Osteocyte (in vitro differentiated cells): Measurements from ENCODE around the gene ZYG11B. TPM values are rescaled to one million over a fixed set of nuclear protein-coding genes. Genes with fewer than 3 reads are reported as not detected.
"Not testable (repeated sequence)": the region's sequence is repeated elsewhere in the genome, so short reads cannot be mapped to it uniquely, and the experiment has no call there.

Source experiments
- DNase-seq: peaks from one replicate; pipeline ENCODE4 v3.0.0; 2021; ENCODE audit warnings: mixed read lengths; ENCODE audit not compliant: unreplicated experiment; ENCODE audit errors: extremely low spot score
- H3K27ac Mint-ChIP-seq: one replicate; pipeline ENCODE4 v1.8.0; 2021; ENCODE audit warnings: mild to moderate bottlenecking, mixed read lengths; ENCODE audit not compliant: unreplicated experiment
- H3K27me3 Mint-ChIP-seq: one replicate; pipeline ENCODE4 v1.8.0; 2021; ENCODE audit warnings: mixed read lengths; ENCODE audit not compliant: unreplicated experiment
- H3K36me3 Mint-ChIP-seq: one replicate; pipeline ENCODE4 v1.8.0; 2021; ENCODE audit warnings: mixed read lengths; ENCODE audit not compliant: unreplicated experiment
- H3K4me1 Mint-ChIP-seq: one replicate; pipeline ENCODE4 v1.8.0; 2021; ENCODE audit warnings: mixed read lengths; ENCODE audit not compliant: unreplicated experiment
- H3K4me3 Mint-ChIP-seq: one replicate; pipeline ENCODE4 v1.8.0; 2021; ENCODE audit warnings: mild to moderate bottlenecking, moderate library complexity, mixed read lengths; ENCODE audit not compliant: unreplicated experiment
- H3K9me3 Mint-ChIP-seq: one replicate; pipeline ENCODE4 v1.8.0; 2021; ENCODE audit warnings: mixed read lengths; ENCODE audit not compliant: unreplicated experiment
- total RNA-seq: library from RNA; stranded (reverse); gene quantifications from 2 replicates; pipeline ENCODE4 v1.2.1, GENCODE V29; 2021
- TF ChIP-seq, protein P1 (sequence below): fragments of 200-600 bp; sonication (generic); IDR thresholded peaks from 2 replicates; pipeline ENCODE4 v1.5.0; 2021; ENCODE audit warnings: antibody characterized with exemption, mild to moderate bottlenecking, moderate library complexity

The ZYG11B gene
- total RNA-seq, 1 donor from 2014 or later, result 34.3 TPM

DNA sequence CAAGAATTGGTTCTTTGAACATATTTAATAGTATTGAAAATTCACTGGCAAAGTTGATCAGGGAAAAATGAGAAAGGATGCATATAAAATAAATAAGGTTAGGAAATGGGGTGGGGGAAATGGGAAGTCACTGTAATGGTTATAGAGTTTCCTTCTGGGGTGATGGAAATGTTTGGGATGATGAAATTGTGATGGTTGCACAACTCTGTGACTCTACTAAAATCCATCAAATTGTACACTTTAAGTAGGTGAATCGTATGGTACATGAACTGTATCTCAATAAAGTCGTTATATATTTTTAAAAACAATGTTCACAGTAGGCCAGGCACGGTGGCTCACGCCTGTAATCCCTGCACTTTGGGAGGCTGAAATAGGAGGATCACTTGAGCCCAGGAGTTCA lies 59.9 kb downstream of the ZYG11B start:
- H3K27me3 Mint-ChIP-seq, result no peaks in the 10 kb centered on the region
- TF ChIP-seq, protein P1, sequence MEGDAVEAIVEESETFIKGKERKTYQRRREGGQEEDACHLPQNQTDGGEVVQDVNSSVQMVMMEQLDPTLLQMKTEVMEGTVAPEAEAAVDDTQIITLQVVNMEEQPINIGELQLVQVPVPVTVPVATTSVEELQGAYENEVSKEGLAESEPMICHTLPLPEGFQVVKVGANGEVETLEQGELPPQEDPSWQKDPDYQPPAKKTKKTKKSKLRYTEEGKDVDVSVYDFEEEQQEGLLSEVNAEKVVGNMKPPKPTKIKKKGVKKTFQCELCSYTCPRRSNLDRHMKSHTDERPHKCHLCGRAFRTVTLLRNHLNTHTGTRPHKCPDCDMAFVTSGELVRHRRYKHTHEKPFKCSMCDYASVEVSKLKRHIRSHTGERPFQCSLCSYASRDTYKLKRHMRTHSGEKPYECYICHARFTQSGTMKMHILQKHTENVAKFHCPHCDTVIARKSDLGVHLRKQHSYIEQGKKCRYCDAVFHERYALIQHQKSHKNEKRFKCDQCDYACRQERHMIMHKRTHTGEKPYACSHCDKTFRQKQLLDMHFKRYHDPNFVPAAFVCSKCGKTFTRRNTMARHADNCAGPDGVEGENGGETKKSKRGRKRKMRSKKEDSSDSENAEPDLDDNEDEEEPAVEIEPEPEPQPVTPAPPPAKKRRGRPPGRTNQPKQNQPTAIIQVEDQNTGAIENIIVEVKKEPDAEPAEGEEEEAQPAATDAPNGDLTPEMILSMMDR, result no peak
- peaks cover 49% of the 10 kb centered on the region for H3K36me3 Mint-ChIP-seq
- H3K4me3 Mint-ChIP-seq, result no peak overlapping the region
- no peaks in the 10 kb centered on the region for H3K9me3 Mint-ChIP-seq
- no peak overlapping the region for H3K27ac Mint-ChIP-seq
- H3K4me1 Mint-ChIP-seq, result no peaks in the 10 kb centered on the region
- DNase-seq, result no peak

DNA sequence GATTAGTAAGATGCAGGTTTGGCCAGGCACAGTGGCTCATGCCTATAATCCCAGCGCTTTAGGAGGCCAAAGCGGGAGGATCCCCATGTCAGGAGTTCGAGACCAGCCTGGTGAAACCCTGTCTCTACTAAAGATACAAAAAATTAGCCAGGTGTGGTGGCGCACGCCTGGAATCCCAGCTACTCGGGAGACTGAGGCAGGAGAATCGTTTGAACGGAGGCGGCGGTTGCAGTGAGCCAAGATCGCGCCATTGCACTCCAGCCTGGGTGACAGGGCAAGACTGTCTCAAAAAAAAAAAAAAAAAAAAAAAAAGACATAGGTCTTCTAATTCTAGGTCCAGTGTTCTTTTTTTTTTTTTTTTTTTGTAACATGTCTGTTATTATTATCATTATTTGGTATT lies 64.2 kb downstream of the ZYG11B start:
- DNase-seq, H3K4me1 Mint-ChIP-seq, H3K27ac Mint-ChIP-seq, H3K4me3 Mint-ChIP-seq, H3K9me3 Mint-ChIP-seq, H3K27me3 Mint-ChIP-seq: not testable (repeated sequence)
- H3K36me3 Mint-ChIP-seq, result peaks cover 42% of the 10 kb centered on the region

DNA sequence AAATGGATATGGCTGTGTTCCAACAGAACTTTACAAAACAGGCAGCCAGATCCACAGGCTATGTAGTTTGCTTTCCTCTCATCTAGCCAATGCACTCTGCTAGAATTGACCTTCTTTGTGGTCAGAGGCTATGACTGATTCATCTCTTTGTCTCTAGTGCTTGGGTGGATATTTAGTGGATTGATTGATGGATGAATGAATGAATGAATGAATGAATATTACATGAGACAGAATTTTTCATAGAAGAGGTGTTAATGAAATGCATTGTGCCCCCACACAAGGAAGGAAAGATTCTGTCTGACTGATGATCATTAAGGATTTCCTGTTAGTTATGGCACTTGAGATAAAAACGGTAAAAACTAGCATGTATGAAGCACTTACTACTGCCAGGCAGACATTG lies 65.8 kb downstream of the ZYG11B start:
- Mint-ChIP-seq H3K36me3 (peaks cover 33% of the 10 kb centered on the region), H3K4me3 (no peak overlapping the region), H3K9me3 (no peaks in the 10 kb centered on the region), H3K27me3 (no peaks in the 10 kb centered on the region), H3K4me1 (no peaks in the 10 kb centered on the region), H3K27ac (no peak overlapping the region)
- no peak for DNase-seq
- TF ChIP-seq, protein P1, result no peak

DNA sequence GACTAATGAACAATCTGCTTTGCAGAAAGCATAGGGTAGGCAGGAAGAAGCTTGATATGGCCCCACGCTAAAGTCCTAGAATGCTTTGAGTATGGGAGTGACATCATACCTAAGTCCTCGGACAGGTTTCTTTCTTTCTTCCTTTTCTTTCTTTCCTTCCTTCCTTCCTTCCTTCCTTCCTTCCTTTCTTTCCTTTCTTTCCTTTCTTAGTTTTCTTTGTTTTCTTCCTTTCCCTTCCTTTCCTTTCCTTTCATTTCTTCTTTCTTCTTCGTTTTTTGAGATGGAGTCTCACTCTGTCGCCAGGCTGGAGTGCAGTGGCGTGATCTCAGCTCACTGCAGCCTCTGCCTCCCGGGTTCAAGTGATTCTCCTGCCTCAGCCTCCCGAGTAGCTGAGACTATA lies 67.5 kb downstream of the ZYG11B start:
- H3K4me3 Mint-ChIP-seq, H3K27me3 Mint-ChIP-seq, H3K9me3 Mint-ChIP-seq, DNase-seq, H3K4me1 Mint-ChIP-seq, H3K27ac Mint-ChIP-seq: not testable (repeated sequence)
- H3K36me3 Mint-ChIP-seq, result peaks cover 27% of the 10 kb centered on the region

DNA sequence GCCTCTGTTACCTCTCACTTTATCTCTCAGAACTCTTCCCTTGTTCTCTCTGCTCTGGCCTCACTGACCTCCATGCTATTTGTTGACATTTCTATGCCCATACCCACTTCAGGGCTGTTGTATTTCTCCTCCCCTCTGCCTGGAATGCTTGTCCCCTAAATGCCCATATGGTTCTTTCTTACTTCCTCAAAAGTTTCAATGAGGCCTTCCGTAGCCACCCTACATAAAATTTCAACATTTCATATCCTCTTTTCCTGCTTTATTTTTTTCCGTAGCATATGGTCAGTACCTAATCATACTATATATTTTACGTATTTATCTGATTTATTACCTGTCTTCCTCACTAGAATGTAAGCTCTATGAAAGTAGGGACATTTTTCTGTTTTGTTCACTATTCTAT lies 69.2 kb downstream of the ZYG11B start:
- DNase-seq, result no peak
- Mint-ChIP-seq H3K9me3 (no peaks in the 10 kb centered on the region), H3K36me3 (peaks cover 18% of the 10 kb centered on the region), H3K27ac (no peak overlapping the region), H3K4me3 (no peak overlapping the region), H3K27me3 (no peaks in the 10 kb centered on the region), H3K4me1 (no peaks in the 10 kb centered on the region)
- TF ChIP-seq, protein P1, result no peak

DNA sequence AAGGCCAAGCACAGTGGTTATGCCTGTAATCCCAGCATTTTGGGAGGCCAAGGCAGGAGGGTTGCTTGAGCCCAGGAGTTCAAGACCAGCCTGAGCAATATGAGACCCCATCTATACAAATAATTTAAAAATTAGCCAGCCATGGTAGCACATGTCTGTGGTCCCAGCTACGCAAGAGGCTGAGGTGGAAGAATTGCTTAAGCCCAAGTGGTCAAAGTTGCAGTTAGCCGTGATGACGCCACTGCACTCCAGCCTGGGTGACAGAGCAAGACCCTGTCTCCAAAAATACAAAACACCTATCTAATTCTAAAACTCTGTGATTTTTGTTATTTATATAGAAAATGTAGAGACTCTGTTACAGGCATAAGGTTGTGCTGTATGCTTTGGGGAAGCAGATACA lies 72.1 kb downstream of the ZYG11B start:
- DNase-seq, result no peak
- Mint-ChIP-seq H3K4me1 (no peaks in the 10 kb centered on the region), H3K4me3 (no peak overlapping the region), H3K36me3 (peaks cover 16% of the 10 kb centered on the region), H3K27ac (no peak overlapping the region), H3K9me3 (no peaks in the 10 kb centered on the region), H3K27me3 (no peaks in the 10 kb centered on the region)
- TF ChIP-seq, protein P1, result no peak
